Activated naive CD4-positive, alpha-beta T cell (primary cell): ENCODE data around the gene SPEN.

Experiments
- DNase-seq, 4 experiments: peaks; one replicate each; lab custom pipeline; 2025; lab: John Stamatoyannopoulos, UW

The SPEN gene

DNA sequence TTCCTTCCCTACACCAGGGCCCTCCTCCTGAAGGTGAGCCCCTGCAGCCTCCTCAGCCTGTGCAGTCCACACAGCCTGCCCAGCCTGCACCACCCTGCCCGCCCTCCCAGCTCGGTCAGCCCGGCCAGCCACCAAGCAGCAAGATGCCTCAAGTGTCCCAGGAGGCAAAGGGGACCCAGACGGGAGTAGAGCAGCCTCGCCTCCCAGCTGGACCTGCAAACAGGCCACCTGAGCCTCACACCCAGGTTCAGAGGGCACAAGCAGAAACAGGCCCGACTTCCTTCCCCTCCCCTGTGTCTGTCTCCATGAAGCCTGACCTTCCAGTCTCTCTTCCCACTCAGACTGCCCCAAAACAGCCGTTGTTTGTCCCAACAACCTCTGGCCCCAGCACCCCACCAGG lies 89.6 kb downstream of the SPEN start:
- no peak for DNase-seq

DNA sequence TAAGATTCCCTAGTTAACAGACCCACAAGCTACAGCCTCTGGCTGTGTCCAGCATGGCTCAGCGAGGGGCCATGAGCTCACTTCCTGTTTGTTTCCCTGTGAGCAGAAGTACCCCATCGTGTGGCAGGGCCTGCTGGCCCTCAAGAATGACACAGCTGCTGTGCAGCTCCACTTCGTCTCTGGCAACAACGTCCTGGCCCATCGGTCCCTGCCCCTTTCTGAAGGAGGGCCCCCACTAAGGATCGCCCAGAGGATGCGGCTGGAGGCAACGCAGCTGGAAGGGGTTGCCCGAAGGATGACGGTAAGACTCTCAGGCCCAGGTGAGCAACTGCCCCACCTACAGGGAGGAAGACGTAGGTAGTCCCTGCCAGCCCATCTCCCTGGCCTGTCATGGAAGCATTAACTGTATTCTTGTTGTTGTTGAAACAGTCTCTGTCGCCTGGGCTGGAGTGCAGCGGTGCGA lies 90.2 kb downstream of the SPEN start:
- no peak for DNase-seq

DNA sequence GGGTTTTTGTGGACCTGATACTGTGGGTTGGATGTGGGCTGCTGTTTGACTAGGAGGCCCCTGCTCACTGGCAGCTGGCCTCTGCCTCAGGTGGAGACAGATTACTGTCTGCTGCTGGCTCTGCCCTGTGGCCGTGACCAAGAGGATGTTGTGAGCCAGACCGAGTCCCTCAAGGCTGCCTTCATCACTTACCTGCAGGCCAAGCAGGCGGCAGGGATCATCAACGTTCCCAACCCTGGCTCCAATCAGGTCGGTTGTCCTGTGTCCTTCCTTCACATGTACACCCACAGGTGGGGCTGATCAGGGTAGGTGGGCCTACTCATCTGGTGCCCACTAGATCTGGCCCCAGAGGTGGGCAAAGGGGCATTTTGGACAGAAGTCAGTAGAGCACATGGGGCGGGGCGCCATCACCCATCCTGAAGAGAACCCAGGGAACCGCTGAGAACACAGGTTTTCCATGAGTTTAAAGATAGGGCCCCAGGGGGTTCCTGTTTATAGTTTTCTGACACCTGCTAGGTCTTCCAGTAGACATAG lies 91.2 kb downstream of the SPEN start:
- DNase-seq, result no peak

DNA sequence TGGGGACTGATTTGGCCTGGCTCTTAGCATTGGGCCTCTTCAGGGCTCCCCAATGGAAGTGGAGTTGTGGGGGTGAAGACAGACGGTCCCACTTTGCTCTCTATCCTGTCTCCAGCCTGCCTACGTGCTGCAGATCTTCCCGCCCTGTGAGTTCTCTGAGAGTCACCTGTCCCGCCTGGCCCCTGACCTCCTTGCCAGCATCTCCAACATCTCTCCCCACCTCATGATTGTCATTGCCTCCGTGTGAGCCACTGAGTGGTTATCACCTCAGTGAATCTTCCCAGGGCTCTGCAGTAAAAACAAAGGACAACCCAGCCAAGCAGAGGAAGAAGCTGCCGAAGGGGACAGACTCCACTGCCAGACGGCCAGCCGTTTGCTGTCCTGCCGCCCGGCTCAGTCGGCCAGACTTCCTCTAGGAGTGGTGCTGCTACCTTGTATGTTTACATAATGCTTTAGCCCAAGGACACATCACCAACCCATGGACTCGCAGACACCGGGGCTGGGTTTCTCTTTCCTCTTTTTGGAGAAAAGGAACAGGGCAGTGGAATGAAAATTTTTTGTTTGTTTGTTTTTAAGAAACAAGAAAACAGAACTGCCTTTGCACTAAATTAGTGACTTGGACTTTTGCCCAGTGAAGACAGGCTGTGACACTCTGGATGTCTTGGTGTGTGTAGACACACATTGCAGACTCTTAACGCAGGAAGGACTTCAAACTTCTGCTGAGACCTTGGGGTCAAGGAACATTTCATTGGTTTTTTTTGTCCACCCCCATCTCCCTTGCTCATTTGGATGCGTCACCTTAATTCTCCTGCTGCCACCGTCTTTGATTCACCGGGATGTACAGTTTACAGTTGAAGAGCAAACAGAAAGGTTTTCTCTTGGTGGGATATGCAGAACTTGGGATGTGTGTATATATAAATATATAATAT lies 91.9 kb downstream of the SPEN start:
- DNase-seq, result no peak

DNA sequence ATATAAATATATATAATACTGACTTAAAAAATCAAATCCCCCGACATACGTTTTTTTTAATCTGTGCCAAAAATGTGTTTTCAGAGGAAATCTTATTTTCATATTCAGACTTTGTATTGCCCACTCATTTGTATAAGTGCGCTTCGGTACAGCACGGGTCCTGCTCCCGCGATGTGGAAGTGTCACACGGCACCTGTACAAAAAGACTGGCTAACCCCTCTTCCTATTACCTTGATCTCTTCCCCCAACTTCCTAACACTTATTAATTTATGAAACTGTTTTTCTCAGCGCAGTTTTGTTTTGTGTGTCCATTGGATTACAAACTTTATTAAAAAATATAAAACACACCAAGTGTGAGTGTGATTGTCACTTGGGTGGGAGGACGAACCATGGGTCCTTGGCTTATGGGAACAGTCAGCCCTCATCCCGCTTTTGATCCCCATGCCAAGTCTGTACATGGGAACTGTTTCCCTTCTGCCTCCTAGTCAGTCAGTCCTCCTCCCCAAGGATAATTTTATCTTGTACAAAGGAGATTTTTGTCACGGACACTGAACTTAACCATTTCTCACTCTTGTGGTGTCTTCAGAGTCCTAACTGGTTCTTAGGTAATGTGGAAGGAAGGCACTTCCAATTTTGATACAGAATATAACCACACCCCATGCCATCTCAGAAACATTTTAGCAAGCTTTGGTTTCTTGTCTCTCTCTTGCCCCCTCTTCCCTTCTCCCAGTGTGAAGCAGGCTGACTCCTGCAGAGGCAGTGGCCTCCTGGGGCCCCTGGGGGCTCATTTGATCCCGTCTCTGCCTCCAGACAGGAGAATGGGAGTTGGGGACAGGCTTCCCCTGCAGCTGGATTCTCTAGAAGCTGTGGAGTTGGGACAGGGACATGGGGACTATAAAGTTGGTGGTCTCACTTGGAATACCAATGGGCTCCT lies 92.9 kb downstream of the SPEN start:
- no peak for DNase-seq

DNA sequence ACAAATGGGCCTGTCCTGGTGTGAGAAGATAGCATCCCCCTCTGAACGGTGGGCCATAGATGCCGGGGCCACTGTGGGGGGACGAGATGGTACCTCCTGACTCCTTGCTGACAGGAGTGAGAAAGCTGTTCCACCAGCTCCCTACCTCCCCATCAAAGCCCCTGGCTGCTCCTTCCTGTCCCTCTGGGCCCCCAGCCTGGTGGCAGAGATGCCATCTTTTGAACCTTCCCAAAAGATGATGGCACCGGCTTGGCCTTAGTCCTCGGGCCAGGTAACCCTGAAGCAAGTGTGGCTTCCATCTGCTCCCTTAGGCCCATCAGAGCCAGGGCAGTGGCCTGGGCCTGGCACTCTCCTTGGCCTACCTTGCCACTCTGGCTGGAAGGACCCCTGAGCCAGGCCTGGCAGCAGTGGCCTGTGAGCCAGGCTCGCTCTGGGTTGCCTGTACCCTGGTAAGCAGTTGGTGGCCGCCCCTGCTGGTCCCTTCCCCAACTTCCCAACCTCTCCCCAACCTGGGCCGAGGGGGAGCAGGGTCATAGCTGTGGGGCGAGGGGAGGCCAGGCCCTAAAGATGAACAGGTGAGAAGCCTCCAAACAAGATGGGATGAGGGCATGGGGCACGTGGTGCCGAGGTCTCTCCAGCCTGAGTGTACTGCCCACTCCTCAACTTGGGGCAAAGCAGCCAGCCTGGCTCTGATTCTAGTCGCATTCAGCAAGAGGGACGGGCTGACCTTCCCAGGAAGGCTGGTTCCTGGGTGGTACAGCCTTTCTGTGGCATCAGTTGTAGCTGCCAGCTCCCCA lies 93.7 kb downstream of the SPEN start:
- no peak for DNase-seq

DNA sequence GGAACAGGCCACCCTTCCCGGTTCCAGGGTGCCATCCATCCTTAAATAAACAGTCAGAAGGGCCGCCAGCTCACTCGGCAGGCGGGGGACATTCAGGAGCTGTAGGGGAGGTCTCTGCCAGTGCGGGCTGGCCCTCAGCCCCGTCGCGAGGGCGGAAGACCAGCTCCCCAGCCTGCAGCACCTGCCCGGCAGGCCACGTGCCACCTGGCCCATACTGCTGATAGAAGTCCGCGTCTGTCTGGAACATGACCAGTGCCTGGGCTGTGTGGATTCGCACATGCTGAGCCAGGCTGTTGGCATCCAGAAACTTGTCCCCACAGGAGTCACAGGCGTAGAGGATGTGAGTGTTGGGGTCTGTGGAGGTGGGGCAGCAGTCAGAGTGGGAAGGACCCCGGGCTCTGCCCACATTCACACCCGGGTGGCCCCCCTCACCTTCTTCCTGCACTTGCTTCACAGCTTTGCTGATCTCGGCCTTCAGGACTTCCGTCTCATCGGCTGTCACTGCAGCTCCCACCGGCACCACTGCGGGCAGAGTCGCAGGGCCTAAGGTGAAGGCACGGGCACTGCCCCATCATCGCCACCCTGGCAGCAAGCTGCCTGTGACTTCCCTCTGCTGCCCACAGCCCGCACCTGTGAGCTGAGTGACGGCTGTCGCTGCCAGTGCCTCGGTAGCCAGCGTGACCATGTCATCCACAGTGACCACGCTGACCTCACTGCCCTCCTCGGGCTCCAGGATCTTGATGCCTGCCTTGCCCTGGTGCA lies 94.6 kb downstream of the SPEN start:
- DNase-seq, result no peak

DNA sequence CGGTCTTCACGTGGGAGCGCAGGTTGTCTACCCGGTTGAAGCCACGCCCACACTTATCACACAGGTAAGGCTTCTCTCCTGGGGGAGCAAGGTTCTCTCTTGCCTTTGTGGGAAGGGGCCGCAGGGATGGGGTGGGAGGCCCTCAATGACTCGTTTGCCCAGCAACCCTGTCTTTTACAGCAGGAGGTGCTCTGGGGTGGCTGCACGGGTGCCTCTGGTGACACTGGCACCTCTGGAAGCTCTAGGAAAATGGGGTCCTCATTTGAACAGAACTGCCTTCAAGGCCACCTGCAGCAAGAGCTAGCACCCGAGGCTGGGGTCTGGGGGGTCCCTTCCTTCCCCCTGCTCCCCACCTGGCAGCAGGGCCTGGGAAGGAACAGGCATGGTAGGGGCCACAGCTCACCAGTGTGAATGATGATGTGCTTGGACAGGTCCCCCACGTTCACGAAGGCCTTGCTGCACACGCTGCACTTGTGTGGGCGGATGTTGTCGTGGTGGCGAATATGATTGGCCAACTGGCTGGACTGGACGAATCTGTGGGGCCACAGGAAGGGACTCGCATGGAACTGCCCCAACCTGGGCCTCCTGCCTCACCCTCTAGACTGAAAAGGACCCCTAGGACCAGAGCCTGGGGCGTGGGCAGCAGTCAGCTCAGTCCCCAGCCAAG lies 95.3 kb downstream of the SPEN start:
- no peak for DNase-seq

DNA sequence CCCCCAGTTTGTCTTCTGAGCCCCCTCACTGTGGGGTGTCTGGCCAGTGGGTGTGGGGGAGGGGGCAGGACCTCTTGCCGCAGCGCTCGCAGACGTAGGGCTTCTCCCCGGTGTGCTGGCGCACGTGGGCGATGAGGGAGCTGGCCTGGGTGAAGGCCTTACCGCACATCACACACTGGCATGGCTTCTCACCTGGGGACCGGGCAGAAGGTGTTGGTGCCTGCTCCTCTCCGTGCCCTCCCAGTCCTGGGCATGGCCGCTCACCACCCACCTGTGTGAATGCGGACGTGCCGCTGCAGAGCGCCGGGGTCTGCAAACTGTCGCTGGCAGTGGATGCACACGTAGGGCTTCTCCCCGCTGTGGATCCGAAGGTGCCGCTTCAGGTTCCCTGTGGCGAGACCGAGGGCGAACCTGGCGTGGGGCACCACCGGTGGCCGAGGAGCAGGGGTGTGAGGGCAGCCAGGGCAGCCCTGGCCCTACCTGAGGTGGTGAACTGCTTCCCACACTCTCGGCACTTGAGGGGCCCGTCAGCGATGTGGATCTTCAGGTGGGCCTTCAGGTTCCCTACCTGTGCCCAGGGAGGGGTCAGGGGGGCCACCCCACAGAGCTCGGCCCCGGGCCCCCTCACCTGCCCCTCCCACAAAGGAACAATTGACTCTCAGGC lies 96.0 kb downstream of the SPEN start:
- no peak for DNase-seq

DNA sequence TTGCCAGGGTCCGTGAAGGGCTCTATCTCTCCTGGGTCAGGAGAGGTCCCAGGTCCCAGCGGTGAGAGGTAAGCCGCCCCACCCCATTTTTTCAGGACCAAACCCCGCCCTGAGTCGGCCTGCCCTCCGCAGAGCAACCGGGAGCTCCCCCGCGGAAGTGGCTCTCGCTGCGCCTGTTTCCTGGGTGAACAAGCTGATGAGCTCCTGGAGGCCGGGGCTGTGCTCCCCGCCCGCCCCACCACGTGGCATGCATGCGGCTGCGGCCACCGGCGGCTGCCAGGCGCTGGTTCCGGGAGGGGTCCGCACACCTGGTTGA lies 96.4 kb downstream of the SPEN start:
- no peak for DNase-seq

DNA sequence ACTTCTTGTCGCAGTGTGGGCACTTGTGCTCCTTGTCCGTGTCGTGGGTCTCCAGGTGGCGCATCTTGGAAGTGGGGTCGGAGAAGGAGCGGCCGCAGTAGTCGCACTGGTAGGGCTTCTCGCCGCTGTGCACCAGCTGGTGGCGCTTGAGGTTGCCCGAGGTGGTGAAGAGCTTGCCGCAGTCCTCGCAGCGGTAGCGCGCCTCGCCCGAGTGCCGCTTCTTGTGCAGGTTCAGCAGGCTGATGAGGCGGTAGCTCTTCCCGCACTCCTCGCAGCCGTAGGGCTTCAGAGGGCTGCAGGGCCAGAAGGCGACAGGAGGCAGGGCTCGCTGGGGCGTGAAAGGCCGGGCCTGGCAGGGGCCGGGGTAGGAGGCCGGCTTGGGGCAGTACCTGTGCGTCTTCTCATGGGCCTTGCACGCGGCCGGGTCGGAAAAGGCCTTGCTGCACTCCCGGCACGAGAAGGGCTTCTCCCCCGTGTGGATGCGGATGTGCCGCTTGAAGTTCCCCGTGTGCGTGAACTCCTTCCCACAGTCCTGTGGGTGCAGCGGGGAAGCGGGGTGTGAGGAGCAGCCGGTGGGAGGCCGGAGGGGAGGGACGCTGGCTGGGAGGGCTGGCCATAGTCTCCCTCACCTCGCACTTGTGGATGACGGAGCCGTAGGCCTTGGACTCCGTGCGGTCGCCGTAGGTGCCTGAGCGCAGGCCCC lies 97.0 kb downstream of the SPEN start:
- DNase-seq, result no peak

DNA sequence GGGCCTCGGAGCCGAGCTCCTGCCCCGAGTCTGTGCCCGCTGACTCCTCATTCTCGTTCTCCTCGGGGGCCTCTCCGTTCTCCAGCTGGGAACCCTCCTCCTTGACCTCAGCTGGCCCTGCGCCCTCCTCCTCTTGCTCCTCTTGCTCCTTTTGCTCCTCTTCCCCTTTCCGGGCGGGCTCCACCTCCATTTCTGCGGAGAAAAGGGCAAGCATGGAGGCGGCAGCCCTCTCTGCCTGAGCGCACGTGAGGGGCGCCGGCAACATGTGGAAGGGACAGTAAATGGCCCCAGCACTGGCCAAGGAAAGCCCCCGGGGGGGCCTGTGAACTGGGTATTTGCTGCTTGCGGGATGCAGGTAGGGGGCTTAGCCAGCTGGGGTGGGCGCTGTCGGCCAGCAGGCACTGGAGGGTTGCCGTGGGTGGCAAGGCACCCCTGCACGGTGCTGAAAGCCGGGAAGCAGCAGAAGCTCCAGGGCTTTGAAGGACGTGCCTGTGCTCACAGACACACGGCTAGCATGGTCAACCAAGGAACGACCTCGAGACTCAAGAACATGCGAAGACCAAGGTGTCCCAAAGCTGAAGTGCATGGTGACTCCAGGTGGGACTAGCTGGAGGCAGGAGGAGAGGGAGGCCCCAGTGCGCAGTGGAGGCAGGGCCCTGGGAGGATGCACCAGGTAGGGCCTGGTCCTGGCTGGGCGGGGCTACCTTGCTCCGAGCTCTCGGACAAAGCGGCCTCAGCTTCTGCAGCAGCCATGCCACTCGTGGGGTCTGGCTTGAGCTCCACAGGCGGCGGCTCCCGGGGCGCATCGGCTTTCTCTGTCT lies 97.7 kb downstream of the SPEN start:
- no peak for DNase-seq

DNA sequence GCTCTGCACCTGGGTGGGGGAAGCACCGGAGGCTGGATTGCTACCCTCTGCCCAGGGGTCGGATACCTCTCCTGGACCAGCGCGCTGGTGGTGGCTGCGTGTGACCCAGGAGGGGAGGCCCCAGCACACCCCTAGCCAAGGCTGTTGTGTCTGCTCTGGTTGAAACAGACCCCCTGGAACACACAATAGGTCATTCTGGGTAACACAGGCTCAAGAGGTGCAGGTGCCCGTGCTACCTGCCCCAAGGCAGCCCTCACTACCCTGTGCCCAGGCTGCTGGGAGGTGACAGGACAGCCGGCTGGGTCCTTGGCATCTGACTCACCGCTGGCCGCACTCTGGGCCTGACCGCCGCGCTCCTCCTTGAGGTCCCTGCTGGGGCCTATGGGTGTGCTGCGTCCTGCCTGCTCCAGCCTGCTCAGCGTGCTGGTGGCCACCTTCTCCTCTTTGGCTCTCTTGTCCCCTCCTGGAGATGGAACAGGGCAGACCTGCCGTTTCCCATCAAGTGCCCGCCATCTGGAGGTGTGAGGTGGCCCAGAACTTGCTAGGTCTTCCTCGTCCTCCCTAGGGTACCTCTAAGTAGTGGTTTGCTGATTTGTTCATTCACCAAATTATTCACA lies 98.4 kb downstream of the SPEN start:
- DNase-seq, result no peak

DNA sequence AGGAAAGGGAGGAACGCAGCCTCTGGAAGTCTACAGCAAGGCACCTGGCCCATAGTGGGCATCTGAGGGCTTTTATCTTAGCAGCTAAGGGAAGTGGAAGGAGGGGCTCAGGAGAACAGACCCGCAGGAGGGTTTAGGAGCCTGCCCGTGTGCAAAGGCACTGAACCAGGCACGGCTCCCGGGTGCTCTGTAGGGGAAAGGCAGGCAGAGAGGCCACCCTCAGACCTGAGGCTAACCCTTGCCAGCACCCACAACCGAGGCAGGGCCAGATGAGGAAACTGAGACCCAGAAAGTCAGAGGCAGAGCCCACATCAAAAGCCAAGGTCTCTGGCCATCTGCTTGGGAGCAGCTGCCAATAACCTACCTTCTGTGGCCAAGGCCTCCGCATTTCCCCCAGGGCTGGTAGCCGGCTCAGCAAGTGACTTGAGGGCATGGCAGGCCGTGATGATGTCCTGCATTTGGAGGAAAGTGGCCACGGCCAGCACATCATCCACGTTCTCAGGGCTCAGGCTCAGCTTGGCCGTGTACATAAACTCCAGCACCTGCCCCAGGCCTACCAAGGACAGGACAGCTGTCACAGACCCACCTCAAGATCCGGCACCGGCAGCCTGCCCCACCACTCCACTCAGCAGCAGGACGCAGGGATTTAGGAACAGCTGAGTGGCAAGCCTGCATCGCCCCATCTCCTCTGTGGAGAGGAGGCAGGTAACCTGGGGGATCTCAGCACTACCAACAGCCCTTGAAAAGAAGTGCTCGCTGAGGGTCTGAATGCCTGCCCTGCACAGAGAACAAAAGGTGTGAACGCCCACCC lies 99.3 kb downstream of the SPEN start:
- no peak for DNase-seq

DNA sequence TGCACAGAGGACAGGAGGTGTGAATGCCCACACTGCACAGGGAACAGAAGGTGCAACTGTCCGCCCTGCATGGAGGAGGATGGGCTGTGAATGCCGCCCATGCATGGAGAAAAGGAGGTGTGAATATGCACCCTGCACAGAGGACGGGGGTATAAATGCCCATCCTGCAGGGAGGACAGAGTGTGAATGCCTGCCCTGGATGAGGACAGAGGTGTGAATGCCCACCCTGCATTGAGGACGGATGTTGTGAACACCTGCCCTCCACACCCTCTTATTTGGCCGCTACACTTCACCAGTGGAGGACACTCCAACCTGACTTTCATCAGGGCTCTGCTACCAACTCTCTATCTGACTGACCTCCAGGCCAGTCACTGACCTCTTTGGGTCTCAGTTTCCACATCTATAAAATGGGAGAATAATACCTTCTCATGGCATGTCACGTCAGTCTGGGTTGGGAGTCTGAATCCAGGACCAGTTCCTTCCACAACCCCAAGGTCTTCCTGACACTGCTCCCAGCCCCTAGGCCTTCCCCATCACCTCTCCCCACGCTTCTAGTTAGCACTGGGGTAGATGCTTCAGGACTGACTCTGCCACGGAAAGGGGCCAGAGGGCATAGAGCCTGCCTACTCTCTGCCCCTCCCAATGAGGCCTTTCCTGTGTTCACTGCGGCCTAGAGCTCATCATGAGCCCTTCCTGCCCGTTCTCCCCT lies 100.0 kb downstream of the SPEN start:
- no peak for DNase-seq

DNA sequence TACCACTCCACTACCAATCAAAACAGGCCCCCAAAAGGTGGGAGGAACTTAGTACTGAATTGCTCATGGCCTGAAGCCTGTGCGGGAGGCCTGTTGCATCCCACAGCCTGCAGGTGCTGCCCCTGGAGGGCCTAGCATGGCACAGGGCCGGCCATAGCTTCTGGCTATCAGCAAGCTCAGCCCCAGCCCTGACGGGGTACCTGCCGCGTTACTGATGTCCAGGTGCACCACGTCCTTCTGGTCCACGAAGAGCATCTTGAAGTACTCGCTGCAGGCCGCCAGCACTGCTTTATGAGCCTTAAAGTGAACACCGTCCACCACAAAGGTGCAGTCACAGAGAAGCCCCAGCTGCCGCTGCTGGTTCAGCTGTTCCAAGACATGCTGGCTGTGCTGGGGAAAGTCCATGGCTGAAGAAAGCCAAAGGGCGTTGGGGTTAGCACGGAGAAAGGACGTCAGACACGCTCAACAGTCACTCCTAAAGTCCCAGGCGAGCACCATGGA lies 100.6 kb downstream of the SPEN start:
- DNase-seq, result no peak
